GM21737 (cell line): ENCODE results near the gene PDE1C.
"Not testable (repeated sequence)": the region's sequence is repeated elsewhere in the genome, so short reads cannot be mapped to it uniquely, and the experiment has no call there.

Source experiments
- ATAC-seq: cut with Tn5 transposase; IDR thresholded peaks from one replicate; pipeline ENCODE4 v1.9.1; 2021; ENCODE audit warnings: mild to moderate bottlenecking, moderate library complexity; ENCODE audit not compliant: unreplicated experiment

PDE1C gene

GRCh38 chr7:32070406-32071360, at the start of gene PDE1C:
TSS of gene PDE1C (minus strand) at chr7:32070407.
- no peak for ATAC-seq

DNA sequence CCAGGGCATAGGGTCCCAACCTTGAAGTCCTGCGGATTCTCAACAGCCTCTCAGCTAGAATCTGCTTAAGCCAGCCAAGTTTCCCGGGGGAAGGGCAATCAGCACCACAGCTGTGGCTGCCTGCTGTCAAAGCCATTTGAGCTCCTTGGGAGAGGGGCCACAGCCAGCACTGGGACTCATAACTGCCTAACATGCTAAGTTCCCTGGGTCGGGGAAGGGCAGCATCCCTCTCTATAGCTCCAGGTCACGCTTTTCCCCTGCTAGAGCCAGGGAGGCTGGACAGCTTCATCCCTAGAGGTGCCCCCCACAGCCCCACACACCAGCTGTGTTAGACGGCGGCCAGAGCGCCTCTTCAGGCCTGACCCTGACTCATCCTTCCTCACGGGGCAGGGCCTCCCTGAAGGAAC, 49.6 kb upstream of the PDE1C start:
- ATAC-seq = no peak

- ATAC-seq = no peak
Measured at GRCh38 chr7:32117837-32118236, 47.6 kb upstream of the PDE1C start.

DNA sequence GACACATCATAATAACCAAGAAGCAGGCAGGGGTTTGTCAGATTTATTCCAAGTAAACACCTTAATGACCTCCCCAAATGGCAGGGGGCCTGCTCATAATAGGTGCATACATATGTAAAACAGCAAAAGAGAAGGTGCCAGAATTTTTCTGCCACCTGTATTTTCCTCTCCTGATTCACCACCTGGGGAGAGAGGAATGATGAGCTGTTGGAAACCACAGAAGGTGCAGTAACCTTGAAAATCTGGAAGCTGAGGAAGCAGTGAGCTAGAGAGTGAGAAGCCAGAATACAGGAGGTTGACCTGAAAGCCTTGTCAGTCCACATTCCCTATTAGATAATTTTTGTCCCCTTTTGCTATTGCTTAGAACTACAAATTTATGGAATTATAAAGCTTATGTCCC, 46.2 kb upstream of the PDE1C start:
- ATAC-seq = no peak

- no peak for ATAC-seq
Measured at GRCh38 chr7:32115831-32116230, 45.6 kb upstream of the PDE1C start.

DNA sequence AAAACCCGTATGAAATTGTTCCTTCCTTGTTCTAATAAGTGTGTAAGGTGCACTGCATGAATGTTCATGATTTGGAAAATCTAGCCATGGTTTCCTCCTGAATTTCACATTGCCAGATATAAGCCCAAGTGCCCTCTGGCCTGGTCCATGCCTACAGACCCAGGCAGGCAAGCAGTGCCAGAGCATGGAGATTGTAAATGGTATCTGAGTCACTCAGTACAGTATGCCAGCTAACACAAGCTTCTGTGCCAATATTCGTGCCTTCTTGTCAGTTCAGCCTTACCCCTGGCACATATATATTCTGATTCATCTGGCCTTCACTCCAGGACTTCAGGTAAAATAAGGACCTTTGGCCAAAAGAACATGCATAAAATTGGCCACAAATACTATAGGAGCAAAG, 38.4 kb upstream of the PDE1C start:
- no peak for ATAC-seq

- no peak for ATAC-seq
Measured at GRCh38 chr7:32104766-32105165, 34.6 kb upstream of the PDE1C start.

DNA sequence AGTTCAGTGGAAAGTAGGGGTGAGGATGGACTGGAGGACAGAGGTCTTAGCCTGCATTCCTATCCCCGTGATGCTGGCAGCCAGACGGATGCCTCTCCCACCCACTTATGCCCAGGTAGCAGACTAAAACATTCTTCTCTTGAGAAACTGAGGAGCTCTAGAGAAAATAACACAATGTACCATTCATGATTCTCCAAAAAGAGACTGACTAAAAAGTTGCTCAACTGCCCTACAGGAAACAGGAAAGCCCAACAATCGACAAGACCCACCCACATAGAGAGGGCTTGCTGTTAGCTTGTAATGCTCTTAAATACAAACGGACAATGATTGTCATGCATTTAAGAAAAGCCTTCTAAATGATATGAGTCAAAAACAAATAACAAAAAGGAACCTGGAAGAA, 33.2 kb upstream of the PDE1C start:
- ATAC-seq = no peak

DNA sequence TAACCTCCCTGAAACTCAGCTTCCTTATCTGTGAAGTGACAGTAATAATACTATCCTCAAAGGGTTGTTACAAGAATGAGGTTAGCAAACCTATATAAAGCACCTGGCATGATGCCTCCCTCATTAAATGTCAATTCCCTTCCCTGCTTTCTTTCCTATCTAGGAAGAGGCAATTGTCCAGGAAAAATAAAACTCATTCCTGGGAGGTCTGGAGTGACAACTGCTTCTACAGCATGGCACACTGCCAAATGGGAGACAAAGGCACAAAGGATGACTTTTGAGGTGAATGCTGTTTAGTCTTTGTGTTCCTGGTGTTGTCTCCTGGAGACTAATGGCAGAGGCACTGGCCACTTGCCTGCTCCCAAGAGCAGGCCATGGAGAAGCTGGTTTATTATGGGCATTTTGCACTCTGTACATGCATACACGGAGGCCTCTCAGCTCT, 32.2 kb upstream of the PDE1C start:
- ATAC-seq = no peak

DNA sequence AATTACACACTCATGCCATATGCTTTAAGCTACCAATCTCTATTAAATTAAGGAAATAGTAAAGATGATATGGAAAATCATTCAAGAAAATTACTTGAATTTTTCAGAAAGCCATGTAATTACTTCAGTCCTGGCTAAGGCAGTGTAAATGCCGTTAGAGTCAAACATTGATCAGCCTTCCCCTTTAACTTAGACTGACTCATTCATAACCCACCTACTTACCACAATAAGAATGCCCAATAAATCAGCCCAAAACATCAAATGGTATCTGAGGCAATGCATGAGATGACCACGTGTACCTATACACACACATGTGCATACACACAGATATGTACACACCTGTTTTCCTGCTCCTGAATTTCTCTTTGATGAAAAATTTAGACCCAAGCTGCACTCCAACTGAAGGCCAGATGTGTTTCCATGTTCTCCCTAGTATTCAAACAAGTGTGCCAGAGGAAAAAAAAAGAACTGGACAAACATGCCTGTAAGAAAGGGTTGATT, 30.2 kb upstream of the PDE1C start:
- no peak for ATAC-seq

- ATAC-seq = no peak
Measured at GRCh38 chr7:32094516-32094915, 24.3 kb upstream of the PDE1C start.

DNA sequence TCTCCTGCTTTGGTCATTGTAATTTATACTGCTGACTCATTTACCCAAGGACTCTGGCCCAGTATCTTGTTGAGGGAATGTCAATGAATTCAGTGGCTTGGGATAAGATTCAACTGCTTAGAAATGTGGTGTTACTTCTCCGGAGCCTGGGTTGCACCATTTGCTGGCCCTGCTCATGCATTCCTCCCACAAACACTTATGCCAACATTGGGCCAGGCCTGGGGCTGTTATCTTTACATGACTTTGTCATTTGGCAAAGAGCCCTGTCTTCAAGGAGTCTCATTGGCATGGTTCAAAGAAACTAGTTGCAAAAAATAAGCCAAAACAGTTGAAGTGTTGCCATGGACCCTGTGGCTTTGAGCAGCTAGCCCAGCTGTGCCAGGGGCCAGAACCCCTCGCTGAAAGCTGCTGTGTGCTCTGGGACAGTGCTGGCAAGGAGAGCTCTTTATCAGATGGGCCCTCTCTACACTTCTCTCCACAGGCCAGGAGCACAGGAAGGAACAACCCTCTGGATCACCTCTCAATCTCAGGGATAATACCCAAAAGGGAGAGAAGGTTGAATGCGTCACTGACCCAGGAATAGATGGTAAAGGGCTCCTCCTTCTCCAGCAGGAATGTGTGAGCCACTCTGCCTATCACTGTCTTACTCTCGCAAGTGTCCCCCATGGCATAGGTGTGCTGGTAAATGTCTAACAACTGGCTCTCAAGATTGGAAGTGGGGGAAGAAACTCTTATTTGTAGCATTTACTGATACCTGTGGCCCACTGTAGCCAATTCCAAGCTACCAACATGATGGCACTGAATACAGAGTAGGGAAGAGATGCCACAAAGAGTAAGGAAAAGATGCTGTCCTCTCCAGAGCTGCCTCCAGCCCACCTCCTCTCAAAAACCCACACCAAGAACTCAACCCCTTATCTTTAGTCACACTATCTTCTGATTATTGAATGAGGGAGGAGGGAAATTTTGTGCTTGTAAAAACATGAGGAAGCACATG, 23.5 kb upstream of the PDE1C start:
- no peak for ATAC-seq

DNA sequence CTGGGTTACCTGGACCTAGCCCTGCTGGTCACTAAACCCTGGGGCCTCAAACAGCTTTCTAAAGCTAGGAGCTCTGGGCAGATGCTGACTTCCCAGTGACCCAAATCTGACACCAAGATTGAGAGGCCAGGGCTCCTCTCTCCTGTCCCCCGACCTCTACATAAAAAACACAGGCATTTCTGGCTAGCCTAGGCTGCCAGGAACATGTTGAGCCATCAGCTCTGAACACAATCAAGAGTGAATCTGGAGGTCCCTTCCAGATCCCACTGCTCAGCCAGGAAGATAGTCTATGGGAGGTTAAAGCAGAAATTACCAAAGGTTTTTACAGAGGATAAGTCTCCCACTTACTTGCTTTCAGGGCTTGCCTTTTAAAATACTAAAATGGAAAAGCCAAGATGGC, 22.1 kb upstream of the PDE1C start:
- no peak for ATAC-seq

DNA sequence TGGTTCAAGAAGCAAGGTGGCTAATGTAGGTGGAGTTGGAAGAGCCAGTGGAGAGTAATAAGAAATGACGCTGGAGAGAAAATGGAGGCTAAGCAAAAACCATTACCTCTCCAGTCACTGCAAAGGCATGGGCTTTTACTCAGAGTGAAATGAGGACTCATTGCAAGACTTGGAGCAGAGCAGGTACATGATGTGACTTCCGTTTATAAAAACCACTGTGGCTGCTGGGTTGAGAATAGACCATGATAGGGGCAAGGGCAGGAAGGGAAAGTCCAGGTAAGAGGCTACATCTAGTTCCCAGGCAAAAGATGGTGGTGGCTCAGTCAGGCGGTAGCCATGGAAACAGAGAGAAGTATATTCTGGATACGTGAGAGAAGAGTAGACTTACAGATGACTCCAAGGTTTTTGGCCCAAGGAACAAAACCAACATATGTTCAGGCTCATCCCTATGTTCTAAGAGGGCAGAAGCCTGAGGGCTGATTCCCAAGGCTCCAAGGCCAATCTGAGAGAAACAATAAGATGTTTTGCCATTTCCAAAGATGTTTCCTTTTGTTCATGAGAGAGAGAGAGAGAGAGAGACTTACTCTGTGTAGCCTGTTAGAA, 21.5 kb upstream of the PDE1C start:
- no peak for ATAC-seq

- no peak for ATAC-seq
Measured at GRCh38 chr7:32089678-32090077, 19.5 kb upstream of the PDE1C start.

GRCh38 chr7:32089256-32089655, 19.0 kb upstream of the PDE1C start:
- ATAC-seq = no peak

GRCh38 chr7:32088451-32088881, 18.3 kb upstream of the PDE1C start:
- ATAC-seq = no peak

DNA sequence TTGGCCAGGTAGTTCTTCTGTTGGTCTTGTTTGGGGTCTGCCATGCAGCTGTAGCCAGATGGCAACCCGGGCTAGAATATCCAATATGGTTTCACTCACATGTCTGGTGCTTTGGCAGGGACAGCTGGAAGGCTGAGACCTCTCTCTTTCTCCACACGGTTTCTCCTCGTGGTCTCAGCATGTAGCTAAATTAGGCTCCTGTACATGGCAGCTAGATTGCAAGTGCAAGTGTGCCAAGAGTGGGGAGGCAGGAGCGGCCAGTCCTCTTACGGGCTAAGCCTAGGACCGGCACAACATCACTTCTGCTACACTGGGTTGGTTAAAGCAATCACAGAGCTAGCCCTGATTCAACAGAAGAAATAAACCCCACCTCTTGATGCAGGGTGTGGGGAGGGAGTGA, 9.3 kb upstream of the PDE1C start:
- no peak for ATAC-seq

DNA sequence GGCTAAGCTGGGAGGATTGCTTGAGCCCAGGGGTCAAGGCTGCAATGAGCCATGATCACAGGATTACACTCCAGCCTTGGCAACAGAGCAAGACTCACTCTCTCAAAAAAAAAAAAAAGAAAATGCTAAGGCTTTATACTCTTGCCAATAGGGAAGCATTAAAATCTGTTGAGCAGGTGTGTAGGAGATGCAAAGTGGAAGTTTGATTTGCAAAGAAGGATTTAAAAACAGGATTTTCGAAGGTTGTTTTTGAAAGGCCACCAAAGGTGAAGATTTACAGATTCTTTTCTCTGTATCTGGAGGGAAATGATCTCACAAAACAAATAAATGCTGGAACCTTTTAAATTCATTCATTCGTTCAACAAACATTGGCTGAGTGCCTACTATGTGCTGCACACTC, 8.6 kb upstream of the PDE1C start:
- no peak for ATAC-seq

- no peak for ATAC-seq
Measured at GRCh38 chr7:32077806-32078205, 7.6 kb upstream of the PDE1C start.

GRCh38 chr7:32076802-32077201, 6.6 kb upstream of the PDE1C start:
- not testable (repeated sequence) for ATAC-seq
